Mononuclear cell (primary cell): ENCODE results near the gene MRPL10. TPM values are rescaled to one million over a fixed set of nuclear protein-coding genes. Genes with fewer than 3 reads are reported as not detected.

Source experiments
- H3K27me3 ChIP-seq: 2 replicates; pipeline ENCODE4 v1.6.0; 2011; ENCODE audit warnings: low read length, control low read depth; ENCODE audit not compliant: insufficient read depth
- H3K4me1 ChIP-seq: 2 replicates; pipeline ENCODE4 v1.5.1; 2011; ENCODE audit warnings: mild to moderate bottlenecking, low read length, control low read depth; ENCODE audit not compliant: insufficient read depth
- H3K4me3 ChIP-seq: 2 replicates; pipeline ENCODE4 v1.5.1; 2011; ENCODE audit warnings: mild to moderate bottlenecking, low read length, moderate library complexity
- H3K9me3 ChIP-seq: 2 replicates; pipeline ENCODE4 v1.5.1; 2011; ENCODE audit warnings: low read depth, mild to moderate bottlenecking, control low read depth, low read length
- total RNA-seq: library from RNA; depleted of rRNA; stranded (reverse); fragments of >200 nt; gene quantifications from one replicate; pipeline ENCODE4 v1.2.3, GENCODE V29; 2012

MRPL10 gene
- total RNA-seq, 1 donor, result 35.2 TPM

- Histone ChIP-seq H3K27me3 (peaks cover 79% of the 10 kb centered on the region), H3K9me3 (no peaks in the 10 kb centered on the region), H3K4me3 (no peak overlapping the region), H3K4me1 (peaks cover 9% of the 10 kb centered on the region)
Measured at GRCh38 chr17:47847341-47848197, 16.2 kb upstream of the MRPL10 start.

GRCh38 chr17:47846716-47847340 lies 15.5 kb upstream of the MRPL10 start:
- peaks cover 72% of the 10 kb centered on the region for H3K27me3 ChIP-seq
- no peak overlapping the region for H3K4me3 ChIP-seq
- H3K9me3 ChIP-seq, result no peaks in the 10 kb centered on the region
- H3K4me1 ChIP-seq, result peaks cover 9% of the 10 kb centered on the region

GRCh38 chr17:47845716-47846075 lies 14.4 kb upstream of the MRPL10 start:
- H3K4me3 ChIP-seq, result no peak overlapping the region
- peaks cover 14% of the 10 kb centered on the region for H3K4me1 ChIP-seq
- H3K9me3 ChIP-seq, result no peaks in the 10 kb centered on the region
- peaks cover 66% of the 10 kb centered on the region for H3K27me3 ChIP-seq

GRCh38 chr17:47844814-47845715 lies 13.7 kb upstream of the MRPL10 start:
- H3K27me3 ChIP-seq, result peaks cover 59% of the 10 kb centered on the region
- no peak overlapping the region for H3K4me3 ChIP-seq
- no peaks in the 10 kb centered on the region for H3K9me3 ChIP-seq
- H3K4me1 ChIP-seq, result peaks cover 16% of the 10 kb centered on the region

- no peaks in the 10 kb centered on the region for H3K9me3 ChIP-seq
- H3K27me3 ChIP-seq, result peaks cover 51% of the 10 kb centered on the region
- peaks cover 17% of the 10 kb centered on the region for H3K4me1 ChIP-seq
- H3K4me3 ChIP-seq, result no peak overlapping the region
Measured at GRCh38 chr17:47844227-47844626, 12.9 kb upstream of the MRPL10 start.

- no peak overlapping the region for H3K4me3 ChIP-seq
- H3K9me3 ChIP-seq, result no peaks in the 10 kb centered on the region
- peaks cover 42% of the 10 kb centered on the region for H3K27me3 ChIP-seq
- peaks cover 17% of the 10 kb centered on the region for H3K4me1 ChIP-seq
Measured at GRCh38 chr17:47843391-47843730, 12.0 kb upstream of the MRPL10 start.

- peak overlapping the region; percentile 80 for H3K4me3 ChIP-seq
- H3K4me1 ChIP-seq, result peaks cover 17% of the 10 kb centered on the region
- H3K9me3 ChIP-seq, result no peaks in the 10 kb centered on the region
- H3K27me3 ChIP-seq, result peaks cover 28% of the 10 kb centered on the region
Measured at GRCh38 chr17:47841488-47842291, 10.3 kb upstream of the MRPL10 start.

GRCh38 chr17:47840742-47841487 lies 9.6 kb upstream of the MRPL10 start, which contains the start of gene SCRN2:
Gene SCRN2 (minus strand): TSS chr17:47841273. CDS start chr17:47840843, 430 bp downstream.
- Histone ChIP-seq H3K4me1 (peaks cover 17% of the 10 kb centered on the region), H3K27me3 (peaks cover 20% of the 10 kb centered on the region), H3K4me3 (peak within 1 kb of the TSS; percentile 80), H3K9me3 (no peaks in the 10 kb centered on the region)

- peak overlapping the region; percentile 80 for H3K4me3 ChIP-seq
Measured at GRCh38 chr17:47840001-47840741, 8.8 kb upstream of the MRPL10 start.

GRCh38 chr17:47839071-47839470 lies 7.7 kb upstream of the MRPL10 start:
- peaks cover 1% of the 10 kb centered on the region for H3K27me3 ChIP-seq
- H3K9me3 ChIP-seq, result no peaks in the 10 kb centered on the region
- H3K4me1 ChIP-seq, result peaks cover 30% of the 10 kb centered on the region
- no peak overlapping the region for H3K4me3 ChIP-seq

More at GRCh38 chr17:47840001-47840741, 8.8 kb upstream of the MRPL10 start:
- peaks cover 19% of the 10 kb centered on the region for H3K4me1 ChIP-seq
- H3K9me3 ChIP-seq, result no peaks in the 10 kb centered on the region
- peaks cover 12% of the 10 kb centered on the region for H3K27me3 ChIP-seq

- Histone ChIP-seq H3K4me1 (peaks cover 30% of the 10 kb centered on the region), H3K27me3 (no peaks in the 10 kb centered on the region), H3K9me3 (no peaks in the 10 kb centered on the region)
Measured at GRCh38 chr17:47838636-47839035, 7.3 kb upstream of the MRPL10 start.

GRCh38 chr17:47837401-47838039 lies 6.2 kb upstream of the MRPL10 start:
- Histone ChIP-seq H3K9me3 (no peaks in the 10 kb centered on the region), H3K27me3 (no peaks in the 10 kb centered on the region), H3K4me1 (peaks cover 38% of the 10 kb centered on the region), H3K4me3 (no peak overlapping the region)

More at GRCh38 chr17:47838636-47839035, 7.3 kb upstream of the MRPL10 start:
- H3K4me3 ChIP-seq, result no peak overlapping the region

GRCh38 chr17:47836601-47837000 lies 5.3 kb upstream of the MRPL10 start:
- Histone ChIP-seq H3K9me3 (no peaks in the 10 kb centered on the region), H3K4me1 (peaks cover 45% of the 10 kb centered on the region), H3K27me3 (no peaks in the 10 kb centered on the region), H3K4me3 (no peak overlapping the region)
